Measurements from ENCODE around the gene POC1A. TPM values are rescaled to one million over a fixed set of nuclear protein-coding genes. Genes with fewer than 3 reads are reported as not detected.
A peak's percentile ranks its signal among the peaks of the same experiment; 100 is the strongest.

The POC1A gene
- total and polyA plus RNA-seq, 9 of the 15 experiments (the other 6 are each of a cell fraction or from before 2014, with no cell fraction given): 7.2 to 17.5 (median 12.1) TPM

DNA sequence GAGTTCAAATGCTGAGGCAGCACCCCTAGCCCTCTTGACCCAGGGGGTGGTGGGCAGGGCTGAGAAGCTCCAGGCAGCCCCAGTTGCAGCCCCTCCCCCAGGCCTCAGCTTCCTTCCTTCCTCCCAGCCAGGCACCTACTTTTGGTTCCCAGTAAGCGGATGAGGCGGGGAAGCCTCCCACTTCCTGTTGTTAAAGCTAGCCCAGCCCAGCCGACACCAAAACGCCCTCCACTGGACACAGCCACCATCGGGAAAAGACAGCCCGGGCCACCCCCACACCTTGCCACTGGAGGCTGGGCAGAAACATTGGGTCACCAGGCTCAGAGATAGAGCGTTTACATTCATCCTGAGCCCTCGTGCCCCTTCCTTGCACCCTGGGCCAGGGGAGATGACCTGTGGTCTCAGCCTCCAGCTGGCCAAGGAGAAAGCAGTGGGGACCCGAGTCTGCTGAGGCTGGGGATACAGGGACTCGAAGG, 101.4 kb downstream of the POC1A start (continued):
- no peak for TF ChIP-seq TFE3 (CRISPR knock-in tag; IDR thresholded peaks at IDR 0.05)
- no peak for TF ChIP-seq SMAD1 (IDR thresholded peaks at IDR 0.05; ENCODE audit: low read depth, low read length, partially characterized antibody)
- no peak for TF ChIP-seq MEF2A (IDR thresholded peaks at IDR 0.05; ENCODE audit: control insufficient read depth, low read depth, low read length)
- no peak for TF ChIP-seq ZNF311 (CRISPR knock-in tag; IDR thresholded peaks at IDR 0.05)
- no peak for TF ChIP-seq SRSF9 (IDR thresholded peaks at IDR 0.05; ENCODE audit: borderline replicate concordance, low read depth, low read length)
- TF ChIP-seq E2F3 (CRISPR knock-in tag; IDR thresholded peaks at IDR 0.05): no peak
- TF ChIP-seq EHMT2 (IDR thresholded peaks at IDR 0.05): no peak
- TF ChIP-seq ZZZ3 (IDR thresholded peaks at IDR 0.05): no peak
- peak; percentile 67; the same call in 1 of the 2 replicates for TF ChIP-seq ETV5 (CRISPR knock-in tag; IDR thresholded peaks at IDR 0.05; ENCODE audit: low read depth)
- TF ChIP-seq ZC3H8 (IDR thresholded peaks at IDR 0.05): no peak
- TF ChIP-seq ARNT (IDR thresholded peaks at IDR 0.05): no peak
- TF ChIP-seq YY1 (IDR thresholded peaks at IDR 0.05; ENCODE audit: borderline replicate concordance in 1 of 3, control insufficient read depth in 1 of 3, extremely low read depth in 1 of 3, insufficient read depth in 3 of 3, insufficient read length in 1 of 3, insufficient replicate concordance in 2 of 3, low read depth in 1 of 3, low read length in 2 of 3): no peak
- TF ChIP-seq, protein P1, sequence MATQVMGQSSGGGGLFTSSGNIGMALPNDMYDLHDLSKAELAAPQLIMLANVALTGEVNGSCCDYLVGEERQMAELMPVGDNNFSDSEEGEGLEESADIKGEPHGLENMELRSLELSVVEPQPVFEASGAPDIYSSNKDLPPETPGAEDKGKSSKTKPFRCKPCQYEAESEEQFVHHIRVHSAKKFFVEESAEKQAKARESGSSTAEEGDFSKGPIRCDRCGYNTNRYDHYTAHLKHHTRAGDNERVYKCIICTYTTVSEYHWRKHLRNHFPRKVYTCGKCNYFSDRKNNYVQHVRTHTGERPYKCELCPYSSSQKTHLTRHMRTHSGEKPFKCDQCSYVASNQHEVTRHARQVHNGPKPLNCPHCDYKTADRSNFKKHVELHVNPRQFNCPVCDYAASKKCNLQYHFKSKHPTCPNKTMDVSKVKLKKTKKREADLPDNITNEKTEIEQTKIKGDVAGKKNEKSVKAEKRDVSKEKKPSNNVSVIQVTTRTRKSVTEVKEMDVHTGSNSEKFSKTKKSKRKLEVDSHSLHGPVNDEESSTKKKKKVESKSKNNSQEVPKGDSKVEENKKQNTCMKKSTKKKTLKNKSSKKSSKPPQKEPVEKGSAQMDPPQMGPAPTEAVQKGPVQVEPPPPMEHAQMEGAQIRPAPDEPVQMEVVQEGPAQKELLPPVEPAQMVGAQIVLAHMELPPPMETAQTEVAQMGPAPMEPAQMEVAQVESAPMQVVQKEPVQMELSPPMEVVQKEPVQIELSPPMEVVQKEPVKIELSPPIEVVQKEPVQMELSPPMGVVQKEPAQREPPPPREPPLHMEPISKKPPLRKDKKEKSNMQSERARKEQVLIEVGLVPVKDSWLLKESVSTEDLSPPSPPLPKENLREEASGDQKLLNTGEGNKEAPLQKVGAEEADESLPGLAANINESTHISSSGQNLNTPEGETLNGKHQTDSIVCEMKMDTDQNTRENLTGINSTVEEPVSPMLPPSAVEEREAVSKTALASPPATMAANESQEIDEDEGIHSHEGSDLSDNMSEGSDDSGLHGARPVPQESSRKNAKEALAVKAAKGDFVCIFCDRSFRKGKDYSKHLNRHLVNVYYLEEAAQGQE (IDR thresholded peaks at IDR 0.05; ENCODE audit: borderline replicate concordance): peak; percentile 39; the same call in 1 of the 2 replicates
- TF ChIP-seq, protein P1 (CRISPR knock-in tag; IDR thresholded peaks at IDR 0.05; ENCODE audit: low read depth): no peak
- TF ChIP-seq U2AF2 (optimal IDR thresholded peaks at IDR 0.05; ENCODE audit: low read depth, low read length): no peak
- TF ChIP-seq SAP30 (IDR thresholded peaks at IDR 0.05; ENCODE audit: borderline replicate concordance, insufficient read depth, low read depth, low read length, poor library complexity, severe bottlenecking): no peak
- TF ChIP-seq CREB3 (tag; conservative IDR thresholded peaks at IDR 0.05; ENCODE audit: low read depth): no peak
- peak; percentile 77 for TF ChIP-seq ELF1 (tag; IDR thresholded peaks at IDR 0.05)
- TF ChIP-seq ZNF316 (IDR thresholded peaks at IDR 0.05): 0 out of 2 replicates have a peak, but pooled peaks have one; percentile 5

All from K562 (cell line).